Measurements from ENCODE around the gene MPPED2. TPM values are rescaled to one million over a fixed set of nuclear protein-coding genes. Genes with fewer than 3 reads are reported as not detected.

The MPPED2 gene
- total RNA-seq, 1 experiment from 2014 or later: 2.4 TPM

GRCh38 chr11:30433831-30434230 lies 152.3 kb downstream of the MPPED2 start (continued):
- TF ChIP-seq PREB (CRISPR knock-in tag; IDR thresholded peaks at IDR 0.05; ENCODE audit: borderline replicate concordance): no peak
- no peak for TF ChIP-seq IRF2 (CRISPR knock-in tag; IDR thresholded peaks at IDR 0.05; ENCODE audit: borderline replicate concordance, low read depth)
- TF ChIP-seq ARID4B (CRISPR knock-in tag; IDR thresholded peaks at IDR 0.05; ENCODE audit: borderline replicate concordance): no peak
- no peak for TF ChIP-seq FOXP4 (CRISPR knock-in tag; IDR thresholded peaks at IDR 0.05)

- Mint-ChIP-seq H3K4me1 (peaks cover 20% of the 10 kb centered on the region), H3K9me3 (no peaks in the 10 kb centered on the region), H3K36me3 (no peaks in the 10 kb centered on the region), H3K4me3 (no peak overlapping the region), H3K27me3 (ENCODE audit: low read depth) (no peaks in the 10 kb centered on the region; the same call in 1 of the 2 replicates), H3K27ac (no peak overlapping the region)
- ChIA-PET CTCF (no interaction called here), POLR2A (no interaction called here)
- DNase-seq (ENCODE audit: low spot score): no peak
- ATAC-seq: no peak
- TF ChIP-seq TEAD1 (CRISPR knock-in tag; IDR thresholded peaks at IDR 0.05) (no peak), ETV6 (CRISPR knock-in tag; IDR thresholded peaks at IDR 0.05) (no peak)
These were observed 153.4 kb downstream of the MPPED2 start for GRCh38 chr11:30432716-30433115.

GRCh38 chr11:30432178-30432577 lies 154.0 kb downstream of the MPPED2 start:
- no peaks in the 10 kb centered on the region for H3K36me3 Mint-ChIP-seq
- POLR2A ChIA-PET: no interaction called here
- DNase-seq (ENCODE audit: low spot score): no peak
- no peak for ATAC-seq
- H3K4me1 Mint-ChIP-seq: peaks cover 20% of the 10 kb centered on the region
- CTCF ChIA-PET: no interaction called here
- H3K9me3 Mint-ChIP-seq: no peaks in the 10 kb centered on the region
- no peaks in the 10 kb centered on the region; the same call in 1 of the 2 replicates for H3K27me3 Mint-ChIP-seq (ENCODE audit: low read depth)
- no peak overlapping the region for H3K27ac Mint-ChIP-seq
- no peak overlapping the region for H3K4me3 Mint-ChIP-seq
- TF ChIP-seq HMGXB4 (CRISPR knock-in tag; IDR thresholded peaks at IDR 0.05): no peak
- no peak for TF ChIP-seq MXD4 (CRISPR knock-in tag; IDR thresholded peaks at IDR 0.05; ENCODE audit: borderline replicate concordance)
- TF ChIP-seq IRF1 (CRISPR knock-in tag; IDR thresholded peaks at IDR 0.05): no peak
- TF ChIP-seq PRRX2 (CRISPR knock-in tag; IDR thresholded peaks at IDR 0.05): no peak
- no peak for TF ChIP-seq ZNF121 (CRISPR knock-in tag; IDR thresholded peaks at IDR 0.05)
- no peak for TF ChIP-seq ZBTB21 (CRISPR knock-in tag; IDR thresholded peaks at IDR 0.05; ENCODE audit: borderline replicate concordance)
- TF ChIP-seq ZNF671 (CRISPR knock-in tag; IDR thresholded peaks at IDR 0.05): no peak
- no peak for TF ChIP-seq JUN (CRISPR knock-in tag; IDR thresholded peaks at IDR 0.05)
- no peak for TF ChIP-seq ZNF416 (CRISPR knock-in tag; IDR thresholded peaks at IDR 0.05)
- no peak for TF ChIP-seq TCF7 (CRISPR knock-in tag; IDR thresholded peaks at IDR 0.05; ENCODE audit: low read depth)
- no peak for TF ChIP-seq FOXP4 (CRISPR knock-in tag; IDR thresholded peaks at IDR 0.05)
- TF ChIP-seq MYBL2 (CRISPR knock-in tag; IDR thresholded peaks at IDR 0.05): no peak
- no peak for TF ChIP-seq TEAD4 (CRISPR knock-in tag; IDR thresholded peaks at IDR 0.05)
- TF ChIP-seq ZNF281 (CRISPR knock-in tag; IDR thresholded peaks at IDR 0.05): no peak
- no peak for TF ChIP-seq GABPB1 (CRISPR knock-in tag; IDR thresholded peaks at IDR 0.05)
